IMR-90 (cell line): ENCODE data around the gene CDON. TPM values are rescaled to one million over a fixed set of nuclear protein-coding genes. Genes with fewer than 3 reads are reported as not detected.

Source experiments
- ATAC-seq: fragments of 200-7000 bp; cut with Tn5 transposase; 2 replicates; pipeline ENCODE4 v1.9.1; 2020; ENCODE audit warnings: low read depth, mild to moderate bottlenecking, moderate library complexity
- BruUV-seq: library from RNA; stranded (reverse); fragments of 400-500 nt; replicated peaks from 2 replicates; lab custom pipeline; 2021; lab: Mats Ljungman, UMichigan
- CTCF ChIA-PET: fragments of 300-600 bp; formaldehyde crosslinking; extraction: SDS; loops from one replicate; lab custom pipeline; 2021; ENCODE audit warnings: antibody characterized with exemption; lab: Yijun Ruan, JAX
- POLR2A ChIA-PET: fragments of 300-600 bp; sonication (Branson Sonifier 250); formaldehyde crosslinking; loops from one replicate; lab custom pipeline; 2022; ENCODE audit warnings: antibody characterized with exemption; ENCODE audit not compliant: unreplicated experiment; lab: Charles Lee
- DNase-seq: peaks from one replicate; pipeline ENCODE4 v3.0.0; 2013
- H2AFZ ChIP-seq: replicated peaks from 2 replicates; pipeline ENCODE3; 2013; ENCODE audit warnings: low read length, mild to moderate bottlenecking; ENCODE audit not compliant: poor library complexity
- H2AK5ac ChIP-seq: 2 replicates; pipeline ENCODE4 v1.6.1; 2013; ENCODE audit warnings: low read depth, low read length, inconsistent platforms
- H2AK9ac ChIP-seq: replicated peaks from 2 replicates; pipeline ENCODE3; 2013; ENCODE audit warnings: mild to moderate bottlenecking, low read depth, low read length, moderate library complexity; ENCODE audit not compliant: poor library complexity
- H2BK120ac ChIP-seq: 2 replicates; pipeline ENCODE4 v1.6.1; 2013; ENCODE audit warnings: low read depth, low read length, inconsistent platforms
- H2BK15ac ChIP-seq: 3 replicates; pipeline ENCODE4 v1.6.1; 2013; ENCODE audit warnings: low read depth, low read length, inconsistent platforms
- H2BK20ac ChIP-seq: 2 replicates; pipeline ENCODE4 v1.6.1; 2013; ENCODE audit warnings: low read depth, mild to moderate bottlenecking, inconsistent platforms, low read length, moderate library complexity
- H2BK5ac ChIP-seq: 2 replicates; pipeline ENCODE4 v1.6.1; 2013; ENCODE audit warnings: mild to moderate bottlenecking, low read depth, low read length, inconsistent platforms; ENCODE audit not compliant: poor library complexity, severe bottlenecking
- H3K14ac ChIP-seq: replicated peaks from 2 replicates; pipeline ENCODE4 v1.6.1; 2013; ENCODE audit warnings: low read depth, low read length, inconsistent platforms
- H3K18ac ChIP-seq: 2 replicates; pipeline ENCODE4 v1.6.1; 2013; ENCODE audit warnings: low read depth, low read length, control low read depth
- H3K23ac ChIP-seq: 2 replicates; pipeline ENCODE4 v1.6.1; 2013; ENCODE audit warnings: low read depth, low read length, inconsistent platforms
- H3K27ac ChIP-seq: 2 replicates; pipeline ENCODE4 v1.5.1; 2013; ENCODE audit warnings: mild to moderate bottlenecking, control low read depth, low read length; ENCODE audit not compliant: insufficient read depth
- H3K27me3 ChIP-seq: 2 replicates; pipeline ENCODE4 v1.6.1; 2013; ENCODE audit warnings: low read length; ENCODE audit not compliant: control insufficient read depth, insufficient read depth
- H3K36me3 ChIP-seq: 2 replicates; pipeline ENCODE4 v1.6.1; 2013; ENCODE audit warnings: low read length, mixed read lengths; ENCODE audit not compliant: control insufficient read depth, insufficient read depth
- H3K4ac ChIP-seq: 2 replicates; pipeline ENCODE4 v1.6.1; 2013; ENCODE audit warnings: low read depth, low read length, inconsistent platforms
- H3K4me1 ChIP-seq: 2 replicates; pipeline ENCODE4 v1.6.1; 2013; ENCODE audit warnings: low read length, mixed read lengths; ENCODE audit not compliant: control insufficient read depth, insufficient read depth
- H3K4me2 ChIP-seq: 2 replicates; pipeline ENCODE4 v1.6.1; 2013; ENCODE audit warnings: low read depth, mild to moderate bottlenecking, control low read depth, low read length, moderate library complexity
- H3K4me3 ChIP-seq: 2 replicates; pipeline ENCODE4 v1.5.1; 2013; ENCODE audit warnings: low read depth, mild to moderate bottlenecking, control low read depth, low read length, moderate library complexity; ENCODE audit not compliant: insufficient read depth
- H3K56ac ChIP-seq: 2 replicates; pipeline ENCODE4 v1.6.1; 2013; ENCODE audit warnings: low read length, inconsistent platforms; ENCODE audit not compliant: insufficient read depth; ENCODE audit errors: extremely low read depth
- H3K79me1 ChIP-seq, 2 experiments: 2 replicates each; pipeline ENCODE4 v1.6.1; 2013; ENCODE audit warnings: low read length in 2 of 2, inconsistent platforms in 1 of 2, low read depth in 1 of 2
- H3K9ac ChIP-seq: 2 replicates; pipeline ENCODE4 v1.6.1; 2013; ENCODE audit warnings: low read depth, low read length, control low read depth
- H3K9me1 ChIP-seq: 2 replicates; pipeline ENCODE4 v1.6.1; 2013; ENCODE audit warnings: low read length, inconsistent platforms; ENCODE audit not compliant: insufficient read depth
- H3K9me3 ChIP-seq: 2 replicates; pipeline ENCODE4 v1.6.1; 2013; ENCODE audit warnings: low read length; ENCODE audit not compliant: control insufficient read depth, insufficient read depth
- H4K20me1 ChIP-seq: 2 replicates; pipeline ENCODE4 v1.6.1; 2013; ENCODE audit warnings: low read length, inconsistent platforms; ENCODE audit not compliant: insufficient read depth
- H4K5ac ChIP-seq: 2 replicates; pipeline ENCODE4 v1.6.1; 2013; ENCODE audit warnings: mild to moderate bottlenecking, low read depth, low read length, control low read depth
- H4K8ac ChIP-seq, 2 experiments: 2 replicates each; pipeline ENCODE4 v1.6.1; 2013; ENCODE audit warnings: low read depth in 2 of 2, low read length in 2 of 2, control low read depth in 1 of 2, inconsistent platforms in 1 of 2
- H4K91ac ChIP-seq: 2 replicates; pipeline ENCODE4 v1.6.1; 2013; ENCODE audit warnings: low read depth, low read length, inconsistent platforms; ENCODE audit not compliant: insufficient read depth
- BHLHE40 ChIP-seq: fragments of 150-350 bp; IDR thresholded peaks from 2 replicates; pipeline ENCODE4 v1.6.1; 2016; ENCODE audit warnings: mild to moderate bottlenecking, low read depth, low read length
- CEBPB ChIP-seq: IDR thresholded peaks from 2 replicates; pipeline ENCODE4 v1.6.1; 2012; ENCODE audit warnings: low read depth, low read length, improper control_type of control experiment
- CHD1 ChIP-seq: IDR thresholded peaks from 2 replicates; pipeline ENCODE4 v1.6.1; 2012; ENCODE audit warnings: low read depth, low read length, improper control_type of control experiment
- CTCF ChIP-seq: conservative IDR thresholded peaks from 2 replicates; pipeline ENCODE4 v1.5.1; 2012; ENCODE audit warnings: mild to moderate bottlenecking, low read depth, low read length, improper control_type of control experiment
- ELK1 ChIP-seq: fragments of 150-350 bp; IDR thresholded peaks from 2 replicates; pipeline ENCODE4 v1.6.1; 2016; ENCODE audit warnings: low read depth, mild to moderate bottlenecking, low read length, moderate library complexity, borderline replicate concordance
- FOS ChIP-seq: fragments of 150-350 bp; IDR thresholded peaks from 2 replicates; pipeline ENCODE4 v1.6.1; 2016; ENCODE audit warnings: low read depth, low read length
- MAFK ChIP-seq: IDR thresholded peaks from 2 replicates; pipeline ENCODE4 v1.6.1; 2012; ENCODE audit warnings: low read depth, low read length, improper control_type of control experiment
- MAZ ChIP-seq: IDR thresholded peaks from 2 replicates; pipeline ENCODE4 v1.6.1; 2012; ENCODE audit warnings: low read depth, mild to moderate bottlenecking, low read length, improper control_type of control experiment, moderate library complexity, borderline replicate concordance
- NFE2L2 ChIP-seq: fragments of 150-350 bp; IDR thresholded peaks from 2 replicates; pipeline ENCODE4 v1.6.1; 2016; ENCODE audit warnings: low read depth, mild to moderate bottlenecking, low read length
- POLR2A ChIP-seq: IDR thresholded peaks from 2 replicates; pipeline ENCODE4 v1.6.1; 2012; ENCODE audit warnings: mild to moderate bottlenecking, low read depth, low read length
- RAD21 ChIP-seq: IDR thresholded peaks from 2 replicates; pipeline ENCODE4 v1.6.1; 2012; ENCODE audit warnings: low read length, improper control_type of control experiment
- RCOR1 ChIP-seq: IDR thresholded peaks from 2 replicates; pipeline ENCODE4 v1.6.1; 2012; ENCODE audit warnings: mild to moderate bottlenecking, low read length, improper control_type of control experiment; ENCODE audit not compliant: insufficient replicate concordance
- RFX5 ChIP-seq: IDR thresholded peaks from 2 replicates; pipeline ENCODE4 v1.8.0; 2012; ENCODE audit warnings: low read depth, mild to moderate bottlenecking, low read length, moderate library complexity
- SMC3 ChIP-seq: fragments of 150-350 bp; IDR thresholded peaks from 2 replicates; pipeline ENCODE4 v1.6.1; 2016; ENCODE audit warnings: low read depth, mild to moderate bottlenecking, antibody characterized with exemption, low read length, moderate library complexity
- USF2 ChIP-seq: fragments of 150-350 bp; IDR thresholded peaks from 2 replicates; pipeline ENCODE4 v1.6.1; 2017; ENCODE audit warnings: mild to moderate bottlenecking, antibody characterized with exemption, low read length, low read depth
- WGBS, 2 experiments: methylation state at CpG; one replicate each; pipeline versions ENCODE4 v1.1.5 to v1.1.7; 2013; ENCODE audit warnings: missing lambda C conversion rate in 2 of 2; ENCODE audit not compliant: insufficient read length in 1 of 2; ENCODE audit errors: extremely low coverage in 2 of 2; 5-methylcytosine and 5-hydroxymethylcytosine counted together
- dilution Hi-C: fragments of 300-500 bp; cut with HindIII; formaldehyde crosslinking; loops from one replicate; pipeline ENCODE4 v1.14.3; 2018; ENCODE audit warnings: low sequenced_read_pairs; ENCODE audit not compliant: unreplicated experiment
- in situ Hi-C: fragments of 300-500 bp; cut with MboI; formaldehyde crosslinking; loops from 3 replicates; pipeline ENCODE4 v1.14.3; 2019; ENCODE audit warnings: low sequenced_read_pairs, inconsistent platforms, mixed read lengths
- intact Hi-C: fragments of 100-400 bp; cut with micrococcal nuclease; formaldehyde crosslinking; loops from 2 replicates; pipeline ENCODE4 v1.10.0; 2022
- polyA plus RNA-seq, 3 experiments: library from polyadenylated mRNA; depleted of rRNA; stranded (reverse); fragments of >200 nt; gene quantifications; 2 replicates each; pipeline ENCODE4 v1.2.3, GENCODE V29; 2012; ENCODE audit warnings: low replicate concordance in 1 of 3
- total RNA-seq: library from RNA; depleted of rRNA; stranded (reverse); fragments of >200 nt; gene quantifications from 2 replicates; pipeline ENCODE4 v1.2.3, GENCODE V29; 2012

The CDON gene
- total and polyA plus RNA-seq, 2 of the 4 experiments (the other 2 are of a cell fraction), result 1.2 to 3.8 TPM

GRCh38 chr11:126082251-126083109 lies 19.8 kb upstream of the CDON start:
- no peak for ATAC-seq
- no peak overlapping the region for H4K91ac ChIP-seq
- H2BK15ac ChIP-seq, result no peak overlapping the region
- H4K5ac ChIP-seq, result no peak overlapping the region
- H3K14ac ChIP-seq, result no peak overlapping the region
- H3K9me1 ChIP-seq, result no peaks in the 10 kb centered on the region
- POLR2A ChIA-PET, result no interaction called here
- no peak overlapping the region for H3K4ac ChIP-seq
- no TSS peak for BruUV-seq
- no peak overlapping the region for H2AK5ac ChIP-seq
- no peak for DNase-seq
- H3K4me1 ChIP-seq, result no peaks in the 10 kb centered on the region
- H4K8ac ChIP-seq, result no peak overlapping the region
- no peak overlapping the region for H2BK20ac ChIP-seq
- dilution Hi-C loops (no loop called here), in situ Hi-C loops (no loop called here), intact Hi-C loops (no loop called here)
- no peaks in the 10 kb centered on the region for H3K9me3 ChIP-seq
- H3K27ac ChIP-seq, result no peak overlapping the region
- no peak overlapping the region for H2BK120ac ChIP-seq
- no peaks in the 10 kb centered on the region for H3K79me1 ChIP-seq
- no peak overlapping the region for H2AK9ac ChIP-seq
- 90% methylated on average over 2 of the region's 17 CpGs; no CpG with 5 or more reads in 1 of the 2 experiments for WGBS, 2 experiments
- CTCF ChIA-PET, result interaction anchor here (0.6 kb wide), 1 partner anchor 36 kb away, joined by 3 read pairs; no protein-coding TSS in a partner anchor
- H3K4me3 ChIP-seq, result no peak overlapping the region
- no peak overlapping the region for H3K4me2 ChIP-seq
- H2BK5ac ChIP-seq, result no peak overlapping the region
- H3K23ac ChIP-seq, result no peak overlapping the region
- no peaks in the 10 kb centered on the region for H3K36me3 ChIP-seq
- no peak overlapping the region for H3K18ac ChIP-seq
- H3K56ac ChIP-seq, result no peak overlapping the region
- H3K9ac ChIP-seq, result no peak overlapping the region
- H4K20me1 ChIP-seq, result no peaks in the 10 kb centered on the region
- H3K27me3 ChIP-seq, result peaks cover 23% of the 10 kb centered on the region
- no peak overlapping the region for H2AFZ ChIP-seq
- TF ChIP-seq MAFK (no peak), RCOR1 (no peak), RFX5 (no peak), MAZ (no peak), BHLHE40 (no peak), CTCF (no peak), CEBPB (no peak), NFE2L2 (no peak), FOS (no peak), USF2 (no peak), RAD21 (no peak), CHD1 (no peak), SMC3 (no peak), POLR2A (no peak), ELK1 (no peak)
